SU-DHL-6 (cell line): Measurements from ENCODE around the gene FMC1.

Source experiments
- H2AFZ ChIP-seq: fragments of 200-600 bp; sonication (generic); 2 replicates; pipeline ENCODE4 v1.6.1; 2014; ENCODE audit warnings: low read depth, mild to moderate bottlenecking, moderate library complexity, mixed read lengths, antibody characterized with exemption, low read length; ENCODE audit not compliant: severe bottlenecking
- H3F3A ChIP-seq: fragments of 200-600 bp; shearing (Covaris generic); 2 replicates; pipeline ENCODE4 v1.6.0; 2016; ENCODE audit warnings: antibody characterized with exemption, mild to moderate bottlenecking; ENCODE audit not compliant: insufficient read depth
- H3K27ac ChIP-seq: fragments of 200-600 bp; sonication (generic); 2 replicates; pipeline ENCODE4 v1.5.1; 2016; ENCODE audit warnings: low read depth, mild to moderate bottlenecking, low read length, moderate library complexity, mixed read lengths
- H3K27me3 ChIP-seq: fragments of 200-600 bp; sonication (generic), shearing (Covaris generic); 2 replicates; pipeline ENCODE4 v1.6.0; 2014; ENCODE audit warnings: mild to moderate bottlenecking, low read length
- H3K36me3 ChIP-seq: fragments of 200-600 bp; sonication (generic); 2 replicates; pipeline ENCODE4 v1.6.1; 2014; ENCODE audit warnings: mild to moderate bottlenecking, low read length, mixed read lengths
- H3K4me2 ChIP-seq: fragments of 300-600, 200-600 bp; shearing (Covaris generic), sonication (generic); 2 replicates; pipeline ENCODE4 v1.6.0; 2014; ENCODE audit warnings: low read length, low read depth, mild to moderate bottlenecking; ENCODE audit not compliant: poor library complexity, severe bottlenecking
- H3K4me3 ChIP-seq: fragments of 200-600 bp; sonication (generic); 2 replicates; pipeline ENCODE4 v1.5.1; 2014; ENCODE audit warnings: antibody characterized with exemption, low read length, mild to moderate bottlenecking, mixed read lengths; ENCODE audit not compliant: insufficient read depth, poor library complexity, severe bottlenecking
- H3K79me2 ChIP-seq: fragments of 200-600 bp; sonication (generic); 2 replicates; pipeline ENCODE4 v1.6.1; 2014; ENCODE audit warnings: mild to moderate bottlenecking, low read length, moderate library complexity; ENCODE audit not compliant: insufficient read depth
- H3K9ac ChIP-seq: fragments of 200-600 bp; sonication (generic); 2 replicates; pipeline ENCODE4 v1.7.0; 2014; ENCODE audit warnings: mild to moderate bottlenecking, low read length
- H3K9me2 ChIP-seq: fragments of 200-600 bp; sonication (generic); replicated peaks from 2 replicates; pipeline ENCODE4 v1.6.1; 2014; ENCODE audit warnings: low read length; ENCODE audit not compliant: insufficient read depth
- H3K9me3 ChIP-seq: fragments of 200-600 bp; sonication (generic); 2 replicates; pipeline ENCODE4 v1.6.1; 2014; ENCODE audit warnings: low read length, mixed read lengths; ENCODE audit not compliant: insufficient read depth
- H4K20me1 ChIP-seq: fragments of 200-600 bp; sonication (generic); 2 replicates; pipeline ENCODE4 v1.6.1; 2014; ENCODE audit warnings: low read depth, mild to moderate bottlenecking, antibody characterized with exemption, low read length, moderate library complexity, mixed read lengths
- CTCF ChIP-seq: fragments of 200-600 bp; sonication (generic); IDR thresholded peaks from one replicate; pipeline ENCODE4 v1.5.1; 2017; ENCODE audit warnings: antibody characterized with exemption, mild to moderate bottlenecking, low read length, moderate library complexity; ENCODE audit not compliant: insufficient read depth, poor library complexity, severe bottlenecking
- EZH2phosphoT487 ChIP-seq: fragments of 200-600 bp; sonication (generic), shearing (Covaris generic); conservative IDR thresholded peaks from 2 replicates; pipeline ENCODE4 v1.6.1; 2018; ENCODE audit warnings: mild to moderate bottlenecking, antibody characterized with exemption, low read length, moderate library complexity, mixed read lengths

Gene FMC1

GRCh38 chr7:139370943-139371313, 29.8 kb downstream of the FMC1 start:
- H3K9ac ChIP-seq: no peak overlapping the region
- no peaks in the 10 kb centered on the region for H3K9me2 ChIP-seq
- peaks cover 89% of the 10 kb centered on the region for H4K20me1 ChIP-seq
- peaks cover 100% of the 10 kb centered on the region for H3K79me2 ChIP-seq
- peaks cover 50% of the 10 kb centered on the region for H3K36me3 ChIP-seq
- H3K4me3 ChIP-seq: no peak overlapping the region
- no peaks in the 10 kb centered on the region for H3K27me3 ChIP-seq
- H3K9me3 ChIP-seq: no peaks in the 10 kb centered on the region
- H3K27ac ChIP-seq: no peak overlapping the region
- no peak overlapping the region for H2AFZ ChIP-seq
- TF ChIP-seq CTCF: no peak
- TF ChIP-seq EZH2phosphoT487: no peak
- no peak overlapping the region for H3K4me2 ChIP-seq
- peaks cover 16% of the 10 kb centered on the region; the same call in 1 of the 2 replicates for H3F3A ChIP-seq

GRCh38 chr7:139374246-139374645, 33.1 kb downstream of the FMC1 start:
- H3K27me3 ChIP-seq: no peaks in the 10 kb centered on the region
- TF ChIP-seq CTCF: no peak
- TF ChIP-seq EZH2phosphoT487: no peak
- peaks cover 90% of the 10 kb centered on the region for H3K79me2 ChIP-seq
- H2AFZ ChIP-seq: no peak overlapping the region
- no peak overlapping the region for H3K27ac ChIP-seq
- H3K9me2 ChIP-seq: no peaks in the 10 kb centered on the region
- no peak overlapping the region for H3K9ac ChIP-seq
- no peaks in the 10 kb centered on the region for H3K9me3 ChIP-seq
- H3K4me3 ChIP-seq: no peak overlapping the region
- no peak overlapping the region for H3K4me2 ChIP-seq
- H3F3A ChIP-seq: peaks cover 20% of the 10 kb centered on the region; the same call in 1 of the 2 replicates
- peaks cover 50% of the 10 kb centered on the region for H3K36me3 ChIP-seq
- peaks cover 70% of the 10 kb centered on the region for H4K20me1 ChIP-seq

- H3K4me2 ChIP-seq: no peak overlapping the region
- H3F3A ChIP-seq: peaks cover 5% of the 10 kb centered on the region; the same call in 1 of the 2 replicates
- no peak for TF ChIP-seq CTCF
- no peak for TF ChIP-seq EZH2phosphoT487
- H3K27ac ChIP-seq: no peak overlapping the region
- H4K20me1 ChIP-seq: peaks cover 10% of the 10 kb centered on the region; the same call in 1 of the 2 replicates
- no peaks in the 10 kb centered on the region for H3K9me3 ChIP-seq
- H2AFZ ChIP-seq: no peak overlapping the region
- no peak overlapping the region for H3K9ac ChIP-seq
- H3K79me2 ChIP-seq: peaks cover 66% of the 10 kb centered on the region
- no peak overlapping the region for H3K4me3 ChIP-seq
- no peaks in the 10 kb centered on the region for H3K9me2 ChIP-seq
- peaks cover 29% of the 10 kb centered on the region; the same call in 1 of the 2 replicates for H3K36me3 ChIP-seq
- H3K27me3 ChIP-seq: no peaks in the 10 kb centered on the region
These were observed 41.3 kb downstream of the FMC1 start for GRCh38 chr7:139382439-139382838.
